ENCODE data around the gene KLF3. TPM values are rescaled to one million over a fixed set of nuclear protein-coding genes. Genes with fewer than 3 reads are reported as not detected.
A peak's percentile ranks its signal among the peaks of the same experiment; 100 is the strongest.

Gene KLF3
- total and polyA plus RNA-seq, 9 of the 15 experiments (the other 6 are each of a cell fraction or from before 2014, with no cell fraction given) = 9.9 to 47.2 (median 18.1) TPM

DNA sequence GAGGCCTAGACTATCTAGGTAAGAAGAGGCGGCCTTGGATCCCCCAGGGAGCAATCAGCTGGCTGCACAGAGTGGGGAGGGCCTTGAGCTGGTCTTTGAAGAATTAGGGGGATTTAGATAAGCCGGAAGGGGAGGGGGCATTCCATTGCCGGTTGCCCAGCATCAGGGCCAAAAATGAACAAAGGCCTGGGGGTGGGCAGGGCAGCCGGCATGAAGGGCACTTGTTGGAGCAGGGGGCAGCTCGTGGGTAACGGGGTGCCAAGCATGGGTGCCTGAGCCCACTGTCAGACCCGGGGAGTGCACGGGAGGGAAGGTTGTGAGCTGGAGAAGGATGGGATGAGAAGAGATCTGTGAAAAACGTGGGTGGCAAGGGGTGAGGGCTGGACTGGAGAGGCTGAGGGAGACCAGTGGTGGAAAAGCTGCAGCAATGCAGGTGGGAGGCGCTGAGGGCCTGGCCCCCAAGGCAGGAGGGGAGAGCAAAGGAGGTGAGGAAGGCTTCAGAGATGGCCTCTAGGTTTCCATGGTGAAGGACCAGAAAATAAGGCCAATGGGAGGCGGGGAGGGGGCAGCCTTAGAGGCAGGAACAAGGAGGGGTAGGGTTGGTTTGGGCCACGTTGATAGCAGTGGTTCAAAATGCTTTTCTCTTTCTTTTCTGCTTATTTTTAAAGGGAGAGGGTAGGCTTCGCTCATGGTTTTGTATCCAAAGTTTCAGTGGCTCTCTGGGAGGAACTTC is 8.6 kb downstream of the KLF3 start (continued):
- TF ChIP-seq ZNF778 (CRISPR knock-in tag; IDR thresholded peaks at IDR 0.05) = no peak
- TF ChIP-seq RBM25 (IDR thresholded peaks at IDR 0.05; ENCODE audit: low read depth, low read length, severe bottlenecking) = no peak
- TF ChIP-seq SP1 (CRISPR knock-in tag; IDR thresholded peaks at IDR 0.05) = peak; percentile 19; the same call in 1 of the 2 replicates
- TF ChIP-seq MYNN (IDR thresholded peaks at IDR 0.05) = no peak; the same call in 1 of the 2 replicates
- no peak for TF ChIP-seq MYNN (CRISPR knock-in tag; IDR thresholded peaks at IDR 0.05)
- TF ChIP-seq FOXK2 (conservative IDR thresholded peaks at IDR 0.05 in 1 of 2, IDR thresholded peaks at IDR 0.05 in 1 of 2; ENCODE audit: low read depth in 2 of 2) = no peak
- TF ChIP-seq, protein P1, sequence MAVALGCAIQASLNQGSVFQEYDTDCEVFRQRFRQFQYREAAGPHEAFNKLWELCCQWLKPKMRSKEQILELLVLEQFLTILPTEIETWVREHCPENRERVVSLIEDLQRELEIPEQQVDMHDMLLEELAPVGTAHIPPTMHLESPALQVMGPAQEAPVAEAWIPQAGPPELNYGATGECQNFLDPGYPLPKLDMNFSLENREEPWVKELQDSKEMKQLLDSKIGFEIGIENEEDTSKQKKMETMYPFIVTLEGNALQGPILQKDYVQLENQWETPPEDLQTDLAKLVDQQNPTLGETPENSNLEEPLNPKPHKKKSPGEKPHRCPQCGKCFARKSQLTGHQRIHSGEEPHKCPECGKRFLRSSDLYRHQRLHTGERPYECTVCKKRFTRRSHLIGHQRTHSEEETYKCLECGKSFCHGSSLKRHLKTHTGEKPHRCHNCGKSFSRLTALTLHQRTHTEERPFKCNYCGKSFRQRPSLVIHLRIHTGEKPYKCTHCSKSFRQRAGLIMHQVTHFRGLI (CRISPR knock-in tag; IDR thresholded peaks at IDR 0.05) = no peak
- no peak for TF ChIP-seq NFXL1 (CRISPR knock-in tag; IDR thresholded peaks at IDR 0.05)
- TF ChIP-seq, protein P2, sequence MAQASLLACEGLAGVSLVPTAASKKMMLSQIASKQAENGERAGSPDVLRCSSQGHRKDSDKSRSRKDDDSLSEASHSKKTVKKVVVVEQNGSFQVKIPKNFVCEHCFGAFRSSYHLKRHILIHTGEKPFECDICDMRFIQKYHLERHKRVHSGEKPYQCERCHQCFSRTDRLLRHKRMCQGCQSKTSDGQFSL (CRISPR knock-in tag; IDR thresholded peaks at IDR 0.05) = no peak
- TF ChIP-seq, protein P2 (tag; IDR thresholded peaks at IDR 0.05) = 0 out of 4 replicates have a peak, but pooled peaks of 1 of the 2 experiments have one; percentile 24
- TF ChIP-seq, protein P3, sequence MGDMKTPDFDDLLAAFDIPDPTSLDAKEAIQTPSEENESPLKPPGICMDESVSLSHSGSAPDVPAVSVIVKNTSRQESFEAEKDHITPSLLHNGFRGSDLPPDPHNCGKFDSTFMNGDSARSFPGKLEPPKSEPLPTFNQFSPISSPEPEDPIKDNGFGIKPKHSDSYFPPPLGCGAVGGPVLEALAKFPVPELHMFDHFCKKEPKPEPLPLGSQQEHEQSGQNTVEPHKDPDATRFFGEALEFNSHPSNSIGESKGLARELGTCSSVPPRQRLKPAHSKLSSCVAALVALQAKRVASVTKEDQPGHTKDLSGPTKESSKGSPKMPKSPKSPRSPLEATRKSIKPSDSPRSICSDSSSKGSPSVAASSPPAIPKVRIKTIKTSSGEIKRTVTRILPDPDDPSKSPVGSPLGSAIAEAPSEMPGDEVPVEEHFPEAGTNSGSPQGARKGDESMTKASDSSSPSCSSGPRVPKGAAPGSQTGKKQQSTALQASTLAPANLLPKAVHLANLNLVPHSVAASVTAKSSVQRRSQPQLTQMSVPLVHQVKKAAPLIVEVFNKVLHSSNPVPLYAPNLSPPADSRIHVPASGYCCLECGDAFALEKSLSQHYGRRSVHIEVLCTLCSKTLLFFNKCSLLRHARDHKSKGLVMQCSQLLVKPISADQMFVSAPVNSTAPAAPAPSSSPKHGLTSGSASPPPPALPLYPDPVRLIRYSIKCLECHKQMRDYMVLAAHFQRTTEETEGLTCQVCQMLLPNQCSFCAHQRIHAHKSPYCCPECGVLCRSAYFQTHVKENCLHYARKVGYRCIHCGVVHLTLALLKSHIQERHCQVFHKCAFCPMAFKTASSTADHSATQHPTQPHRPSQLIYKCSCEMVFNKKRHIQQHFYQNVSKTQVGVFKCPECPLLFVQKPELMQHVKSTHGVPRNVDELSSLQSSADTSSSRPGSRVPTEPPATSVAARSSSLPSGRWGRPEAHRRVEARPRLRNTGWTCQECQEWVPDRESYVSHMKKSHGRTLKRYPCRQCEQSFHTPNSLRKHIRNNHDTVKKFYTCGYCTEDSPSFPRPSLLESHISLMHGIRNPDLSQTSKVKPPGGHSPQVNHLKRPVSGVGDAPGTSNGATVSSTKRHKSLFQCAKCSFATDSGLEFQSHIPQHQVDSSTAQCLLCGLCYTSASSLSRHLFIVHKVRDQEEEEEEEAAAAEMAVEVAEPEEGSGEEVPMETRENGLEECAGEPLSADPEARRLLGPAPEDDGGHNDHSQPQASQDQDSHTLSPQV (IDR thresholded peaks at IDR 0.05) = 0 out of 2 replicates have a peak, but pooled peaks have one; percentile 3
- TF ChIP-seq SMARCB1 (IDR thresholded peaks at IDR 0.05; ENCODE audit: insufficient read length, low read depth) = no peak
- no peak for TF ChIP-seq NFIX (CRISPR knock-in tag; IDR thresholded peaks at IDR 0.05; ENCODE audit: low read depth)
- TF ChIP-seq KDM1A (IDR thresholded peaks at IDR 0.05) = peak in 1 of 2 experiments; percentile 58; a peak in 1 of 4 replicates
- TF ChIP-seq MCM2 (IDR thresholded peaks at IDR 0.05; ENCODE audit: low read depth) = no peak
- TF ChIP-seq POLR2G (IDR thresholded peaks at IDR 0.05; ENCODE audit: low read depth, low read length) = peak; percentile 55; the same call in 1 of the 2 replicates
- TF ChIP-seq TAL1 (IDR thresholded peaks at IDR 0.05) = no peak
- TF ChIP-seq ZNF24 (IDR thresholded peaks at IDR 0.05) = no peak
- peak in 1 of 3 experiments; percentile 6 for TF ChIP-seq YY1 (IDR thresholded peaks at IDR 0.05; ENCODE audit: borderline replicate concordance in 1 of 3, control insufficient read depth in 1 of 3, extremely low read depth in 1 of 3, insufficient read depth in 3 of 3, insufficient read length in 1 of 3, insufficient replicate concordance in 2 of 3, low read depth in 1 of 3, low read length in 2 of 3)
- no peak for TF ChIP-seq PTBP1 (IDR thresholded peaks at IDR 0.05; ENCODE audit: low read depth, low read length)
- no peak for TF ChIP-seq U2AF1 (optimal IDR thresholded peaks at IDR 0.05; ENCODE audit: low read depth, low read length)

All from K562 (cell line).